Activated T-cell treated with anti-CD3 and anti-CD28 coated beads, Interleukin-2, amount 50 U/mL, for 72 hours (primary cell): ENCODE measurements around the gene DNAJC4. TPM values are rescaled to one million over a fixed set of nuclear protein-coding genes. Genes with fewer than 3 reads are reported as not detected.

Experiments
- ATAC-seq, 2 donors: fragments of 150-1000 bp; cut with Tn5 transposase; replicated peaks in 1 of 2; 2 replicates each; pipeline ENCODE4 v1.10.0; 2021; ENCODE audit warnings: moderate library complexity in 2 of 2, mild to moderate bottlenecking in 1 of 2
- DNase-seq, 2 donors: peaks; one replicate each; pipeline ENCODE4 v3.0.0; 2021 to 2022; ENCODE audit warnings: mixed read lengths in 1 of 2
- H3K27ac Mint-ChIP-seq: one replicate; pipeline ENCODE4 v1.8.0; 2022; ENCODE audit warnings: mild to moderate bottlenecking, moderate library complexity, mixed read lengths
- H3K27me3 Mint-ChIP-seq: one replicate; pipeline ENCODE4 v1.8.0; 2022; ENCODE audit warnings: low read depth, mixed read lengths
- H3K36me3 Mint-ChIP-seq, 2 donors: one replicate each; pipeline ENCODE4 v1.8.0; 2022; ENCODE audit warnings: mixed read lengths in 2 of 2, mild to moderate bottlenecking in 1 of 2; ENCODE audit not compliant: insufficient read depth in 2 of 2
- H3K4me1 Mint-ChIP-seq: one replicate; pipeline ENCODE4 v1.8.0; 2022; ENCODE audit warnings: low read depth, mixed read lengths
- H3K4me3 Mint-ChIP-seq, 2 donors: one replicate each; pipeline ENCODE4 v1.8.0; 2022; ENCODE audit warnings: mild to moderate bottlenecking in 2 of 2, mixed read lengths in 2 of 2, moderate library complexity in 2 of 2
- H3K9me3 Mint-ChIP-seq, 2 donors: one replicate each; pipeline ENCODE4 v1.8.0; 2022; ENCODE audit warnings: mixed read lengths in 2 of 2
- total RNA-seq, 2 donors: library from RNA; stranded (reverse); gene quantifications; one replicate each; pipeline ENCODE4 v1.2.3, GENCODE V29; 2022

DNAJC4 gene, protein sequence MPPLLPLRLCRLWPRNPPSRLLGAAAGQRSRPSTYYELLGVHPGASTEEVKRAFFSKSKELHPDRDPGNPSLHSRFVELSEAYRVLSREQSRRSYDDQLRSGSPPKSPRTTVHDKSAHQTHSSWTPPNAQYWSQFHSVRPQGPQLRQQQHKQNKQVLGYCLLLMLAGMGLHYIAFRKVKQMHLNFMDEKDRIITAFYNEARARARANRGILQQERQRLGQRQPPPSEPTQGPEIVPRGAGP
- 10 to 100 TPM; 42.2 to 54.1 TPM for total RNA-seq

GRCh38 chr11:64230171-64230984 lies at the start of gene DNAJC4:
DNAJC4 (plus strand) TSS chr11:64230548; CDS start chr11:64230855, 307 bp downstream.
- H3K9me3 Mint-ChIP-seq, result no peaks in the 10 kb centered on the region
- H3K4me1 Mint-ChIP-seq, result peaks cover 57% of the 10 kb centered on the region
- DNase-seq (peak; percentile 91 to 96), ATAC-seq (peak; percentile 53 to 54)
- H3K4me3 Mint-ChIP-seq, result peak within 1 kb of the TSS; percentile 94 to 97
- no peaks in the 10 kb centered on the region for H3K36me3 Mint-ChIP-seq
- peak within 1 kb of the TSS; percentile 87 for H3K27ac Mint-ChIP-seq
- H3K27me3 Mint-ChIP-seq, result no peaks in the 10 kb centered on the region

DNA sequence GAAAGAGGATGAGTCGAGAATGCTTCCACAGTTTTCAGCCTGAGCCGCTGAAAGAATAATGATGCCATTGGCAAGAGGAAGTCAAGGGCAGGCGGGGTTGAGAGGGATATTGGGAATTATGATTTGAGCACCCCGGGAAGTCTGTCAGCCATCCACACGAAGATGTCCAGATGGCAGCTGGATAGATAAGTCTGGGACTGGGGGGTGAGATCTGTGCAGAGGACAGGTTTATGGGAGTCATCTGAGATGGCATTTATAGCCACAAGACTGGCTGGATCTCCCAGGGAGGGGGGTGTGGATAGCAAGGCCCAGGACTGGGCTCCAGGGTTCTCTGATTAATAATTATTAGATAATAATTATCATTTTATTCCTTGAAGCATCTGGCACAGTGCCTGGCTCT lies 49.5 kb upstream of the DNAJC4 start:
- Mint-ChIP-seq H3K36me3 (peaks cover under 1 to 1% of the 10 kb centered on the region in 2 donors), H3K27ac (no peak overlapping the region), H3K9me3 (no peaks in the 10 kb centered on the region), H3K27me3 (no peaks in the 10 kb centered on the region), H3K4me1 (peaks cover 58% of the 10 kb centered on the region), H3K4me3 (no peak overlapping the region)
- DNase-seq (no peak), ATAC-seq (no peak)

DNA sequence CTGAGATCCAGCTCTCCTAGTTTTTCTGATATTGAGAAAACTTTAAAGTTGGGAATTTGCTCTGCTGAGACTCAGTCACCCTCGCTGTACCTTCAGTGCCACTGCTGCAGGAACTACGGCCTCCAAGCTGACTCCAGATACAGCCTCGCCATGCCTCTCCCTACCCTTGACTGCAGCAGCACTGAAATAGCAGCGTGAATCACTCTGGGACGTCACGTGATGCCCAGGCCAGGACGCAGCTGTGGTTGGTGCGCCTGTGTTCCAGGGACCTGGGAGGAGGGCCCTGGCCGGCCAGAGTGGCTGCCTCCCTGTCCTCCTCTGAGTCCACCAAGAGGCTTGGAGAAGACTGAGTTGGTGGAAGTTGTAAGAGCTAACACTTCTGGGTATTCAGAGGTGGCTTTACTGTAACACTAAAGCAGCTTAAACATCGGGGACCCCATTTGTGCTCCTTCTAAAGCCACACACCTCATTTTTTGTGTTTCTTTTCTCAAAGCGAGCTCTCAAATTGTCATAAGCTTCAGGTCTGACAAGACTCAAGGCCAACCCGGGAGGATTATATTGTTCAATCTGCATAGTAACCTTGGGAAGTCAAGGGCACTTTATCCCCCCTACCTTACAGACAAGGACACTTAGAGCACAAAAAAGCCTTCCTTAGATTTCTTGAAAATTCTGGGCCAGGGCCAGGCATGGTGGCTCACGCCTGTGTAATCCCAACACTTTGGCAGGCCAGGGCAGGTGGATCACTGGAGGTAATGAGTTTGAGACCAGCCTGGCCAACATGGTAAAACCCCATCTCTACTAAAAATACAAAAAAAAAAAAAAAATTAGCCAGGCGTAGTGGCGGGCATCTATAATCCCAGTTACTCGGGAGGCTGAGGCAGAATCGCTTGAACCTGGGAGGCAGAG lies 48.6 kb upstream of the DNAJC4 start:
- Mint-ChIP-seq H3K4me3 (peak overlapping the region; percentile 15 to 57), H3K27me3 (no peaks in the 10 kb centered on the region), H3K9me3 (no peaks in the 10 kb centered on the region), H3K36me3 (peaks cover 2 to 3% of the 10 kb centered on the region in 2 donors), H3K27ac (no peak overlapping the region), H3K4me1 (peaks cover 58% of the 10 kb centered on the region)
- ATAC-seq, result no peak
- DNase-seq, result peak; percentile 53 to 69

DNA sequence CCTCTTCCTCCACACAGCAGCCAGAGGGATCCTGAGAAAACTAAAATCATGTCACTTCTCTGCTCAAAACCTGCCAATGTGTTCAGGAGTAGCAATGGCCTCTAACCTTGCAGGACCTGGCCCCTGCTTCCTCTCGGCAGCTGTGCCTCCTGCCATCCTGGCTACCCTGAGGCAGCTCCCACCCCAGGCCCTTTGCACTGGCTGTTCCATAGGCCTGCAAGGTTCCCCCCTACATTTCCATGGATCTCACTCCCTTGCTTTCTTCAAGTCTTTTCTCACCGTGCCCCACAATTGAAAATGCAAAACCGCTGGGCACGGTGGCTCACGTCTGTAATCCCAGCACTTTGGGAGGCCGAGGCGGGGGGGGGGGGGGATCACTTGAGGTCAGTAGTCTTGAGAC lies 46.5 kb upstream of the DNAJC4 start:
- DNase-seq, result no peak
- Mint-ChIP-seq H3K4me1 (peaks cover 50% of the 10 kb centered on the region), H3K9me3 (no peaks in the 10 kb centered on the region), H3K27ac (peak overlapping the region; percentile 93), H3K36me3 (peaks cover 3 to 4% of the 10 kb centered on the region in 2 donors), H3K27me3 (no peaks in the 10 kb centered on the region), H3K4me3 (peak overlapping the region; percentile 43 to 94)
- no peak for ATAC-seq

DNA sequence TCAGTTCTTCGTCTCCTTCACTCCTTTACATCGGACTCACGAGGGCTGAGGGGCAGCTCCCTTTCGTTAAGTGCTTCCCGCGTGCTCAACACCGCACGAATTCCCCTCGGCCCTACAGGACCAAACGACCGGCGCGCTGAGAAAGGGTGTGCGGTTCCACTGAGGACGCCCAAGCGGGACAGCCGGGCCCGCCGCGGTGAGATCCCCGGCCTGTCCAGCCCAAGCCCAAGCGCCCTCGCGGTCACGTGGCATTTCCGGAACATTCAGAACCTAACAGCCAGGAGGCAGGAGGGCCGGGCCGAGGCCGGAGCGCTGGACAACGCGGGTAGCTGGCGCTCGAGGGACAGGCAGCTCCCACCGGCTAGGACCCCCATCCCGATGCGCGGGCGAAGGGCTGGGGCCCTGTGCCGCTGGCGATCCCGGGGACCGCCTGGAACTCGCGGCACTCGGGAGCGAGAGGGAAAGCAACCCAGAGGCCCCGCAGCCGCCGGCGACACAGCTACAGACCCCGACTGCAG lies 45.1 kb upstream of the DNAJC4 start:
- Mint-ChIP-seq H3K27me3 (no peaks in the 10 kb centered on the region), H3K4me3 (peak overlapping the region; percentile 85 to 94), H3K36me3 (peaks cover 3 to 4% of the 10 kb centered on the region in 2 donors), H3K27ac (peak overlapping the region; percentile 93), H3K9me3 (no peaks in the 10 kb centered on the region), H3K4me1 (peaks cover 56% of the 10 kb centered on the region)
- ATAC-seq (peak in 1 of 2 donors; percentile 4), DNase-seq (no peak)

DNA sequence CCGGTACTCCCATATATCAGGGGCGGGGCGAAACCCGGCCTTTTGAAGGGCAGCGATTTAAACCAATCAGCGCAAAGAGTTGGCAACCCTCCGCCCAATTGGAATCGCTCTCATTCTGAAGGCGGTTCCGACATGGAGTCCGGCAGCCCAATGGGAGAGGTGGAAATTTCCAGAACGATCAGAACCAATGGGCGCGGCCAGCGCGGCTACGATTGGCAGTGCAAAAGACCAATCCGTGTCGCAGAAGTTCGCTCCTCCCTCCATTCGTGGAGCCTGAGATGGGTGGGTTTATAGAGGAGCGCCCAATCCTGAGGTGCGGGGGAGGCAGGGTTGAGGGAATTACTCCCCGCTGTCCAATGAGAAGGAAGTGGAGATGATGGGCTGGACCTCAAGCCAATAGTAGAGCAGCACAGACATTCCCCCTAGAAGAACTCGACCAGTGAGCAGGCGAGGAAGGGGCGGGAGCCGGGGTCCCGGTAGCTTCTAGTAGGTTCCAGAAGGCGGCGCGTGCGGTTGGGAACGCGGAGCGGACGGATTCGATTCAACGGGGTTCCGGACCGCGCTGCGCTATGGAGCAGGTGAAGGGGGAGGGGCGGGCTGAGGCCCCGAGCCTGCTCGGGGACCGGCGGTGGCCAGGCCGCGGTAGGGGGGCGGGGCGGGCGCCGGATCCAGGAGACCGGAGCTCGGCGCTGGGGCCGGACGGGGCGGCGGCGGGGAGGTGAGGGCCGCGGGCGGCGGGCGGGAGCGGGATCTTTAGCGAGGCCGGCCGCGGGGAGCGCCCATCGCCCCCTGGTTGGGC lies 44.5 kb upstream of the DNAJC4 start, which contains the start of gene STIP1:
TSS of gene STIP1 (plus strand) at position 479 of the 799 bp plus-strand sequence. CDS start at position 570, 91 bp downstream.
- no peaks in the 10 kb centered on the region for H3K9me3 Mint-ChIP-seq
- H3K4me3 Mint-ChIP-seq, result peak within 1 kb of the TSS; percentile 85 to 94
- H3K36me3 Mint-ChIP-seq, result peaks cover 3 to 6% of the 10 kb centered on the region in 2 donors
- DNase-seq, result peak; percentile 97 to 99
- peaks cover 58% of the 10 kb centered on the region for H3K4me1 Mint-ChIP-seq
- H3K27ac Mint-ChIP-seq, result peak within 1 kb of the TSS; percentile 93
- ATAC-seq, result peak; percentile 85 to 88
- no peaks in the 10 kb centered on the region for H3K27me3 Mint-ChIP-seq

DNA sequence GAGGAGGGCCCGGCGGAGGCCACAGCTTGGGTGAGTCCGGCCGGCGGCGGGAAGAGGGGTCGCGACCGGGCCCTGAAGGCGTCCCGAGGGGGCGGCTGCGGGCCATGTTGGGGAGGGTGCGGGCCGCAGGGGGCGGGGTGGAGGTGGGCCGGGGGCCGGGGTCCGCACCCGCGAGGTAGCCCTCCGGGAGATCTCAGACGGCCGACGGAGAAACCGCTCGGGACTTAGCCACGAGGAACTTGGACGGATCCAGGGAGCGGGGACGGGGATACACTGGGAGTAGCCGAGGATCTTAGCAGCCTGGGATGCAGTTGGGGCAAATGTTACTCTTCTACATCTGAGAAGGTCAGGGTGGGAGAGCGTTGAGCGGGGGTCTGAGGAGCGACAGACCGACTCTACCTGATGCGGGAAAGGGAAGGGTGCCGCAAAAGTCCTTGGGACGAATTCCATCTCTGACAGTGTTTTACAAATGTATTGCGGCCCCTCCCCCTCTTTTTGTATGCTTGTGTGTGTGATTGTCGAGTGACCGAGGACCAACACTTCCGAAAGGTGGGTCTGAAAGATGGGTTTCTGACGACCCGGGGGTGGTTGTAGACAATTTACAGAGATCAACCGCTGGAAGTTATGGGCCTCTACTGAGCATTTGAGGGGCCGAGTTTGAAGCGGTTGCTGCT lies 43.7 kb upstream of the DNAJC4 start:
- DNase-seq, result peak; percentile 56 to 69
- no peaks in the 10 kb centered on the region for H3K9me3 Mint-ChIP-seq
- H3K36me3 Mint-ChIP-seq, result peaks cover 3 to 10% of the 10 kb centered on the region in 2 donors
- no peak overlapping the region for H3K27ac Mint-ChIP-seq
- H3K4me3 Mint-ChIP-seq, result no peak overlapping the region
- ATAC-seq, result no peak
- no peaks in the 10 kb centered on the region for H3K27me3 Mint-ChIP-seq
- peaks cover 53% of the 10 kb centered on the region for H3K4me1 Mint-ChIP-seq

DNA sequence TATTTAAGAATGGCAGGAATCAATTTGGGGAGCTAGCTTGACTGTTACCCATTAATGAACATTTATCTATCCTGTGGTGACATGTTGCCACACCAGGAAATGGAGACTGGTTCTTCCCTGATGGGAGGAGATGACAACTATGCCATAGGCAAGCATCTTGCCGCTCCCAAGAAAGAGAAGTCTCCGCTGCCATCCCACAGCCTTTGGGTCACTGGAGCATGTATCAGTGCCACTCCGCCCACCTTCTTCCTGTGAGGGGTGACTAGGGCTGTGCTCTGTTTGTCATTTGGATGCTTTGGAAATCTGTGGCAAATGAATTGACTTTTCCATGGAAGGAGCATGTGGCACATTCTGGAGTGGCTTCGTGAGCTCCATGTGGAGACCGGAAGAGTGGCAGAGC lies 37.9 kb upstream of the DNAJC4 start:
- H3K4me3 Mint-ChIP-seq, result no peak overlapping the region
- DNase-seq, result no peak
- H3K9me3 Mint-ChIP-seq, result no peaks in the 10 kb centered on the region
- H3K4me1 Mint-ChIP-seq, result peaks cover 30% of the 10 kb centered on the region
- H3K27ac Mint-ChIP-seq, result no peak overlapping the region
- H3K36me3 Mint-ChIP-seq, result peaks cover 15 to 38% of the 10 kb centered on the region in 2 donors
- H3K27me3 Mint-ChIP-seq, result no peaks in the 10 kb centered on the region
- no peak for ATAC-seq

DNA sequence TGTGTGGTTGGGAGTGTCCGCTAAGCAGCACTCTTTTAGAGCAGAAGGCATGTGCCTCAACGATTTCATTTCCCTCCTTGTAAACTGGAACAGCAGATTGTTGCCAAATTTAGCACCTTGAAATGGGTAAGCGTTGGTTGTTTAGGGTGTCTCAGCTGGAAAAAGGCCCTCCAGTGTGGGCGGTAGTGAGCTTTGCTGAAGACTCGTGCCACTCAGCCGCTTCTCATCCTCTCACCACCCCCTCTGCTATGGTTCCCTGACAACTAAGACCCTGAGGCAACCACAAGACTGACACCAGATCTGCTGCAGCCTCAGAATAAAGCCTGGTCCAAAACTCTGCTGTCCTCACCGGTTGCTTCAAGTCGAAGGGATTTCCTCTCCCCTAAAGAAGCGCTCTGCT lies 33.7 kb upstream of the DNAJC4 start:
- no peak for ATAC-seq
- H3K4me3 Mint-ChIP-seq, result no peak overlapping the region
- H3K36me3 Mint-ChIP-seq, result peaks cover 19 to 46% of the 10 kb centered on the region in 2 donors
- no peak overlapping the region for H3K27ac Mint-ChIP-seq
- H3K4me1 Mint-ChIP-seq, result peaks cover 7% of the 10 kb centered on the region
- no peak for DNase-seq
- H3K9me3 Mint-ChIP-seq, result no peaks in the 10 kb centered on the region
- no peaks in the 10 kb centered on the region for H3K27me3 Mint-ChIP-seq

GRCh38 chr11:64198511-64198910 lies 31.8 kb upstream of the DNAJC4 start:
- peaks cover 20 to 46% of the 10 kb centered on the region in 2 donors for H3K36me3 Mint-ChIP-seq
- ATAC-seq (no peak), DNase-seq (no peak)
- no peaks in the 10 kb centered on the region for H3K27me3 Mint-ChIP-seq
- peaks cover 3% of the 10 kb centered on the region for H3K4me1 Mint-ChIP-seq
- no peak overlapping the region for H3K27ac Mint-ChIP-seq
- H3K9me3 Mint-ChIP-seq, result no peaks in the 10 kb centered on the region
- no peak overlapping the region for H3K4me3 Mint-ChIP-seq

- no peak overlapping the region for H3K4me3 Mint-ChIP-seq
- H3K9me3 Mint-ChIP-seq, result no peaks in the 10 kb centered on the region
- ATAC-seq, result no peak
- peaks cover 14 to 38% of the 10 kb centered on the region in 2 donors for H3K36me3 Mint-ChIP-seq
- DNase-seq, result no peak
- no peaks in the 10 kb centered on the region for H3K27me3 Mint-ChIP-seq
- peak overlapping the region; percentile 13 for H3K27ac Mint-ChIP-seq
- H3K4me1 Mint-ChIP-seq, result peaks cover 31% of the 10 kb centered on the region
These were observed 28.8 kb upstream of the DNAJC4 start for GRCh38 chr11:64201543-64201942.
